Placental pericyte (primary cell): ENCODE data around the gene PAQR3. TPM values are rescaled to one million over a fixed set of nuclear protein-coding genes. Genes with fewer than 3 reads are reported as not detected.

Source experiments
- small RNA-seq: library from RNA; depleted of rRNA; stranded (forward); fragments of <200 nt; gene quantifications from one replicate; pipeline ENCODE3, GENCODE V24; 2012; ENCODE audit warnings: low replicate concordance
- total RNA-seq: library from RNA; depleted of rRNA; stranded (reverse); fragments of >200 nt; gene quantifications from 2 replicates; pipeline ENCODE4 v1.2.3, GENCODE V29; 2012

PAQR3 gene
- 9.6 and 31.2 TPM in 2 replicates for total RNA-seq

GRCh38 chr4:78938868-78939666 lies at the start of gene PAQR3:
TSS of gene PAQR3 (minus strand) at chr4:78939438. CDS start at chr4:78939224, 214 bp downstream.

Small RNA genes lying within 50 kb of the gene (small RNA-seq; reads per million reads assigned to genes)
- 0.10 reads per million for gene RN7SL127P

Other genes with a start within 250 kb of the PAQR3 start
- 69.4 and 84.9 TPM in 2 replicates for gene BMP2K, start 163.1 kb downstream of the PAQR3 start, total RNA-seq